Pancreas (tissue), 10 donors: Measurements from ENCODE around the gene PYGM. TPM values are rescaled to one million over a fixed set of nuclear protein-coding genes. Genes with fewer than 3 reads are reported as not detected.
A peak's percentile ranks its signal among the peaks of the same experiment; 100 is the strongest.

Experiments used
- ATAC-seq, 4 donors: fragments of 200-7000 bp; cut with Tn5 transposase; one replicate each; pipeline versions ENCODE4 v1.8.0 to v1.9.1; 2020; ENCODE audit warnings: mild to moderate bottlenecking in 4 of 4, moderate library complexity in 4 of 4
- DNase-seq, 6 donors: peaks; one replicate each; pipeline ENCODE4 v3.0.0-alpha.2; 2020
- FAIRE-seq: peaks from 2 replicates; lab custom pipeline; 2012; peaks lifted over from hg19 to GRCh38; lab: Jason Lieb, UNC
- H3K27ac ChIP-seq, 4 donors: fragments of 200-600 bp; sonication (generic); 1 replicate in 3 of 4; 2 replicates in 1 of 4; pipeline versions ENCODE4 v1.5.0 to v1.8.0; 2020
- H3K27me3 ChIP-seq, 4 donors: fragments of 200-600 bp; one replicate each; pipeline ENCODE4 v1.8.0; 2021
- H3K36me3 ChIP-seq, 3 donors: fragments of 200-600 bp; sonication (generic) in 1 of 3; one replicate each; pipeline versions ENCODE4 v1.5.0 to v1.8.0; 2020 to 2021
- H3K4me1 ChIP-seq, 3 donors: fragments of 200-600 bp; one replicate each; pipeline ENCODE4 v1.8.0; 2021
- H3K4me3 ChIP-seq, 4 donors: fragments of 200-600 bp; sonication (generic) in 2 of 4; one replicate each; pipeline versions ENCODE4 v1.5.0 to v1.8.0; 2020 to 2021
- H3K9me3 ChIP-seq, 4 donors: fragments of 200-600 bp; one replicate each; pipeline ENCODE4 v1.8.0; 2021
- CTCF ChIP-seq, 4 donors: fragments of 200-600 bp; sonication (generic) in 3 of 4; IDR thresholded peaks; one replicate each; pipeline versions ENCODE4 v1.5.0 to v1.8.0; 2021; ENCODE audit warnings: antibody characterized with exemption in 4 of 4
- WGBS, 2 donors: extraction: QIAGEN DNeasy Blood & Tissue Kit; methylation state at CpG; one replicate each; pipeline ENCODE4 v1.1.7; 2013; 5-methylcytosine and 5-hydroxymethylcytosine counted together
- intact Hi-C, 3 donors: fragments of 100-400 bp; cut with DNase I; formaldehyde crosslinking; loops; one replicate each; pipeline versions ENCODE4 v1.11.1 to v1.14.2; 2022
- polyA plus RNA-seq, 2 donors: library from polyadenylated mRNA; stranded (reverse); fragments of 200-250 nt; gene quantifications; one replicate each; pipeline ENCODE4 v1.2.3, GENCODE V29; 2013
- total RNA-seq, 6 donors: library from RNA; stranded (reverse); fragmentation: NEBNext Ultra II Directional in 4 of 6; extraction: Animal tissue kit (Norgen Biotek cat#: 25700) in 4 of 6; gene quantifications; one replicate each; pipeline versions ENCODE4 v1.2.1 to v1.2.4, GENCODE V29; 2021 to 2023
- donor health status: healthy with polysubstance abuse.
- donor health status: DM: no; HTN: no; CAD: no; lungs with moderate emphysema.
- donor health status: DM: no; HTN: no; CAD: no.
- donor health status: control.
- donor health status: control.
- donor health status: Bipolar disorder and iron deficiency.
- donor health status: DM: yes; HTN: yes; CAD: no.
- donor health status: DM: no; HTN: no; CAD: no.
- donor health status: DM: no; HTN: no; CAD: no.
- donor health status: DM: yes; HTN: yes; CAD: no.

PYGM gene
- total and polyA plus RNA-seq, 8 donors, result 0.19 to 1.3 (median 0.47) TPM

GRCh38 chr11:64712430-64713015, 47.3 kb downstream of the PYGM start:
- Histone ChIP-seq H3K36me3 (no peaks in the 10 kb centered on the region), H3K27me3 (peaks cover 0 to 33% (median 5%) of the 10 kb centered on the region in 4 donors), H3K27ac (no peak overlapping the region), H3K9me3 (no peaks in the 10 kb centered on the region), H3K4me1 (no peaks in the 10 kb centered on the region), H3K4me3 (no peak overlapping the region)
- DNase-seq (peak in 1 of 6 donors; percentile 75), FAIRE-seq (no peak), ATAC-seq (no peak)
- 9 to 10% methylated on average over 31 to 45 of the region's 45 CpGs for WGBS, 2 donors
- intact Hi-C loops, result no loop called here
- TF ChIP-seq CTCF (IDR thresholded peaks at IDR 0.05), result no peak

GRCh38 chr11:64711956-64712362, 47.8 kb downstream of the PYGM start:
- no peak overlapping the region for H3K27ac ChIP-seq
- no peaks in the 10 kb centered on the region for H3K36me3 ChIP-seq
- FAIRE-seq (no peak), ATAC-seq (no peak), DNase-seq (no peak)
- H3K9me3 ChIP-seq, result no peaks in the 10 kb centered on the region
- intact Hi-C loops, result no loop called here
- WGBS, 2 donors, result 40 to 48% methylated on average over 19 of the region's 19 CpGs
- TF ChIP-seq CTCF (IDR thresholded peaks at IDR 0.05), result no peak
- peaks cover 0 to 33% (median 5%) of the 10 kb centered on the region in 4 donors for H3K27me3 ChIP-seq
- H3K4me3 ChIP-seq, result no peak overlapping the region
- no peaks in the 10 kb centered on the region for H3K4me1 ChIP-seq

- Histone ChIP-seq H3K4me1 (no peaks in the 10 kb centered on the region), H3K36me3 (no peaks in the 10 kb centered on the region), H3K27me3 (peaks cover 0 to 33% (median 7%) of the 10 kb centered on the region in 4 donors), H3K9me3 (no peaks in the 10 kb centered on the region), H3K4me3 (no peak overlapping the region), H3K27ac (no peak overlapping the region)
- DNase-seq (peak in 1 of 6 donors; percentile 74), ATAC-seq (no peak), FAIRE-seq (no peak)
- 19 to 20% methylated on average over 36 to 46 of the region's 46 CpGs for WGBS, 2 donors
- TF ChIP-seq CTCF (IDR thresholded peaks at IDR 0.05), result no peak
- intact Hi-C loops, result no loop called here
Observed at GRCh38 chr11:64711138-64711955, 48.4 kb downstream of the PYGM start.

- no peak for FAIRE-seq
- no peak for DNase-seq
- peaks cover 0 to 32% (median 7%) of the 10 kb centered on the region in 4 donors for H3K27me3 ChIP-seq
- no peak for ATAC-seq
- H3K4me3 ChIP-seq, result no peak overlapping the region
- H3K27ac ChIP-seq, result no peak overlapping the region
- no peaks in the 10 kb centered on the region for H3K4me1 ChIP-seq
- no peaks in the 10 kb centered on the region for H3K9me3 ChIP-seq
- no peaks in the 10 kb centered on the region for H3K36me3 ChIP-seq
- intact Hi-C loops, result no loop called here
- WGBS, 2 donors, result 34 to 36% methylated on average over 13 of the region's 13 CpGs
- TF ChIP-seq CTCF (IDR thresholded peaks at IDR 0.05), result no peak
Observed at GRCh38 chr11:64710418-64711137, 49.2 kb downstream of the PYGM start.
